SHP77 (cell line): Measurements from ENCODE around the gene PXYLP1.

Source experiments
- DNase-seq, 2 experiments: peaks; one replicate each; lab custom pipeline; 2025; lab: John Stamatoyannopoulos, UW

The PXYLP1 gene

GRCh38 chr3:141250342-141250741, 18.7 kb downstream of the PXYLP1 start:
- DNase-seq, result no peak

- DNase-seq, result no peak
Measured at GRCh38 chr3:141250828-141251227, 19.2 kb downstream of the PXYLP1 start.

- no peak for DNase-seq
Measured at GRCh38 chr3:141253326-141253725, 21.7 kb downstream of the PXYLP1 start.

GRCh38 chr3:141253811-141254210, 22.2 kb downstream of the PXYLP1 start:
- no peak for DNase-seq

GRCh38 chr3:141255137-141255845, 23.7 kb downstream of the PXYLP1 start:
- no peak for DNase-seq

GRCh38 chr3:141255846-141256261, 24.2 kb downstream of the PXYLP1 start:
- peak in 1 of 2 experiments; percentile 11 for DNase-seq

- DNase-seq, result no peak
Measured at GRCh38 chr3:141256820-141257219, 25.2 kb downstream of the PXYLP1 start.

- no peak for DNase-seq
Measured at GRCh38 chr3:141257961-141258360, 26.3 kb downstream of the PXYLP1 start.

- no peak for DNase-seq
Measured at GRCh38 chr3:141258973-141259372, 27.3 kb downstream of the PXYLP1 start.

GRCh38 chr3:141259821-141260629, 28.4 kb downstream of the PXYLP1 start:
- DNase-seq, result no peak

GRCh38 chr3:141260630-141260927, 29.0 kb downstream of the PXYLP1 start:
- no peak for DNase-seq

- peak; percentile 67 to 71 for DNase-seq
Measured at GRCh38 chr3:141261472-141262307, 30.1 kb downstream of the PXYLP1 start.

GRCh38 chr3:141262308-141262705, 30.7 kb downstream of the PXYLP1 start:
- no peak for DNase-seq

GRCh38 chr3:141266186-141266585, 34.6 kb downstream of the PXYLP1 start:
- DNase-seq, result no peak

- DNase-seq, result no peak
Measured at GRCh38 chr3:141266797-141267555, 35.4 kb downstream of the PXYLP1 start.

GRCh38 chr3:141267629-141268028, 36.0 kb downstream of the PXYLP1 start:
- no peak for DNase-seq

- no peak for DNase-seq
Measured at GRCh38 chr3:141268306-141268705, 36.7 kb downstream of the PXYLP1 start.

GRCh38 chr3:141268791-141269190, 37.2 kb downstream of the PXYLP1 start:
- DNase-seq, result no peak

GRCh38 chr3:141269961-141270360, 38.3 kb downstream of the PXYLP1 start:
- DNase-seq, result no peak

GRCh38 chr3:141271279-141272030, 39.8 kb downstream of the PXYLP1 start:
- DNase-seq, result peak; percentile 57 to 64
